SJSA1 (cell line): Measurements from ENCODE around the gene PNKP. TPM values are rescaled to one million over a fixed set of nuclear protein-coding genes. Genes with fewer than 3 reads are reported as not detected.
A peak's percentile ranks its signal among the peaks of the same experiment; 100 is the strongest.

Source experiments
- DNase-seq, 2 experiments: peaks; one replicate each; pipeline ENCODE4 v3.0.0-alpha.2; 2015 to 2020; ENCODE audit warnings: low spot score in 2 of 2, low read depth in 1 of 2
- H3K27ac ChIP-seq: fragments of 250-450 bp; sonication (Bioruptor Pico); 2 replicates; pipeline ENCODE4 v1.5.1; 2020; ENCODE audit warnings: mild to moderate bottlenecking, moderate library complexity
- H3K27me3 ChIP-seq: fragments of 250-450 bp; sonication (Bioruptor Pico); replicated peaks from 2 replicates; pipeline ENCODE4 v1.5.1; 2020; ENCODE audit warnings: mild to moderate bottlenecking, moderate library complexity
- H3K36me3 ChIP-seq: fragments of 250-450 bp; sonication (Bioruptor Pico); 2 replicates; pipeline ENCODE4 v1.5.1; 2020; ENCODE audit warnings: mild to moderate bottlenecking
- H3K4me1 ChIP-seq: fragments of 250-450 bp; sonication (Bioruptor Pico); replicated peaks from 2 replicates; pipeline ENCODE4 v1.6.1; 2021; ENCODE audit warnings: mild to moderate bottlenecking
- H3K4me3 ChIP-seq: fragments of 250-450 bp; sonication (Bioruptor Pico); 2 replicates; pipeline ENCODE4 v1.5.1; 2020; ENCODE audit warnings: mild to moderate bottlenecking
- H3K9me3 ChIP-seq: fragments of 250-450 bp; sonication (Bioruptor Pico); replicated peaks from 2 replicates; pipeline ENCODE4 v1.5.1; 2020; ENCODE audit warnings: mild to moderate bottlenecking
- total RNA-seq: library from RNA; depleted of rRNA; stranded (reverse); fragments of >200 nt; shearing (Covaris generic); gene quantifications from 2 replicates; pipeline ENCODE4 v1.2.3, GENCODE V29; 2014

PNKP gene
- total RNA-seq, 1 experiment from 2014 or later, result 35.0 TPM

GRCh38 chr19:49855277-49855675 is 12.1 kb downstream of the PNKP start:
- H3K4me1 ChIP-seq, result peaks cover 48% of the 10 kb centered on the region
- H3K9me3 ChIP-seq, result no peaks in the 10 kb centered on the region
- DNase-seq, result no peak
- H3K4me3 ChIP-seq, result no peak overlapping the region
- peaks cover 68% of the 10 kb centered on the region for H3K36me3 ChIP-seq
- H3K27ac ChIP-seq, result no peak overlapping the region
- H3K27me3 ChIP-seq, result no peaks in the 10 kb centered on the region

GRCh38 chr19:49854378-49855263 is 12.8 kb downstream of the PNKP start:
- no peak overlapping the region for H3K4me3 ChIP-seq
- H3K27ac ChIP-seq, result no peak overlapping the region
- peaks cover 46% of the 10 kb centered on the region for H3K4me1 ChIP-seq
- DNase-seq, result no peak
- H3K36me3 ChIP-seq, result peaks cover 61% of the 10 kb centered on the region
- no peaks in the 10 kb centered on the region for H3K9me3 ChIP-seq
- H3K27me3 ChIP-seq, result no peaks in the 10 kb centered on the region

GRCh38 chr19:49853852-49854377 is 13.5 kb downstream of the PNKP start:
- Histone ChIP-seq H3K27me3 (no peaks in the 10 kb centered on the region), H3K4me3 (no peak overlapping the region), H3K27ac (no peak overlapping the region), H3K4me1 (peaks cover 42% of the 10 kb centered on the region), H3K9me3 (no peaks in the 10 kb centered on the region), H3K36me3 (peaks cover 56% of the 10 kb centered on the region)
- no peak for DNase-seq

- peaks cover 42% of the 10 kb centered on the region for H3K4me1 ChIP-seq
- no peak for DNase-seq
- no peaks in the 10 kb centered on the region for H3K27me3 ChIP-seq
Observed at GRCh38 chr19:49852631-49853126, 14.7 kb downstream of the PNKP start.

GRCh38 chr19:49851456-49852259 is 15.7 kb downstream of the PNKP start:
- Histone ChIP-seq H3K4me3 (peak overlapping the region; percentile 84), H3K27ac (no peak overlapping the region; the same call in 1 of the 2 replicates), H3K9me3 (no peaks in the 10 kb centered on the region), H3K27me3 (no peaks in the 10 kb centered on the region), H3K36me3 (peaks cover 33% of the 10 kb centered on the region), H3K4me1 (peaks cover 42% of the 10 kb centered on the region)
- DNase-seq, result no peak

More at GRCh38 chr19:49852631-49853126, 14.7 kb downstream of the PNKP start:
- Histone ChIP-seq H3K9me3 (no peaks in the 10 kb centered on the region), H3K27ac (no peak overlapping the region), H3K36me3 (peaks cover 44% of the 10 kb centered on the region), H3K4me3 (peak overlapping the region; percentile 84; the same call in 1 of the 2 replicates)

GRCh38 chr19:49850487-49851342 is 16.7 kb downstream of the PNKP start, which contains the start of gene PTOV1:
PTOV1 (plus strand) TSS chr19:49851159.
- Histone ChIP-seq H3K4me3 (peak within 1 kb of the TSS; percentile 84), H3K27me3 (no peaks in the 10 kb centered on the region), H3K36me3 (peaks cover 25% of the 10 kb centered on the region), H3K27ac (peak within 1 kb of the TSS; percentile 93), H3K4me1 (peaks cover 42% of the 10 kb centered on the region), H3K9me3 (no peaks in the 10 kb centered on the region)
- DNase-seq, result peak; percentile 91 to 93

- Histone ChIP-seq H3K9me3 (no peaks in the 10 kb centered on the region), H3K4me3 (peak overlapping the region; percentile 84), H3K4me1 (peaks cover 42% of the 10 kb centered on the region), H3K27me3 (no peaks in the 10 kb centered on the region), H3K27ac (peak overlapping the region; percentile 93), H3K36me3 (peaks cover 20% of the 10 kb centered on the region)
- DNase-seq, result no peak
Observed at GRCh38 chr19:49850221-49850486, 17.2 kb downstream of the PNKP start.

GRCh38 chr19:49849433-49850220 is 17.7 kb downstream of the PNKP start:
- DNase-seq, result no peak
- no peak overlapping the region for H3K27ac ChIP-seq
- no peaks in the 10 kb centered on the region for H3K9me3 ChIP-seq
- no peak overlapping the region for H3K4me3 ChIP-seq
- no peaks in the 10 kb centered on the region for H3K27me3 ChIP-seq
- H3K4me1 ChIP-seq, result peaks cover 42% of the 10 kb centered on the region
- H3K36me3 ChIP-seq, result peaks cover 15% of the 10 kb centered on the region

GRCh38 chr19:49848938-49849337 is 18.4 kb downstream of the PNKP start:
- Histone ChIP-seq H3K27me3 (no peaks in the 10 kb centered on the region), H3K4me3 (no peak overlapping the region), H3K4me1 (peaks cover 42% of the 10 kb centered on the region), H3K27ac (peak overlapping the region; percentile 19; the same call in 1 of the 2 replicates), H3K9me3 (no peaks in the 10 kb centered on the region), H3K36me3 (peaks cover 8% of the 10 kb centered on the region)
- DNase-seq, result no peak

GRCh38 chr19:49847731-49848696 is 19.4 kb downstream of the PNKP start:
- no peaks in the 10 kb centered on the region for H3K9me3 ChIP-seq
- H3K27me3 ChIP-seq, result no peaks in the 10 kb centered on the region
- H3K36me3 ChIP-seq, result peaks cover 5% of the 10 kb centered on the region; the same call in 1 of the 2 replicates
- DNase-seq, result peak; percentile 76 to 81
- H3K4me1 ChIP-seq, result peaks cover 35% of the 10 kb centered on the region
- peak overlapping the region; percentile 19 for H3K27ac ChIP-seq
- H3K4me3 ChIP-seq, result no peak overlapping the region

- no peaks in the 10 kb centered on the region for H3K9me3 ChIP-seq
- DNase-seq, result no peak
- H3K27ac ChIP-seq, result no peak overlapping the region
- no peak overlapping the region for H3K4me3 ChIP-seq
- H3K27me3 ChIP-seq, result no peaks in the 10 kb centered on the region
- peaks cover 23% of the 10 kb centered on the region for H3K4me1 ChIP-seq
- peaks cover 5% of the 10 kb centered on the region; the same call in 1 of the 2 replicates for H3K36me3 ChIP-seq
Observed at GRCh38 chr19:49846408-49846807, 21.0 kb downstream of the PNKP start.
